GM18907 (cell line): ENCODE measurements around the gene CHEK1.
A peak's percentile ranks its signal among the peaks of the same experiment; 100 is the strongest.
"Not testable (repeated sequence)": the region's sequence is repeated elsewhere in the genome, so short reads cannot be mapped to it uniquely, and the experiment has no call there.

Source experiments
- ATAC-seq: cut with Tn5 transposase; IDR thresholded peaks from one replicate; pipeline ENCODE4 v1.9.1; 2021; ENCODE audit warnings: mild to moderate bottlenecking, moderate library complexity; ENCODE audit not compliant: unreplicated experiment

Gene CHEK1

DNA sequence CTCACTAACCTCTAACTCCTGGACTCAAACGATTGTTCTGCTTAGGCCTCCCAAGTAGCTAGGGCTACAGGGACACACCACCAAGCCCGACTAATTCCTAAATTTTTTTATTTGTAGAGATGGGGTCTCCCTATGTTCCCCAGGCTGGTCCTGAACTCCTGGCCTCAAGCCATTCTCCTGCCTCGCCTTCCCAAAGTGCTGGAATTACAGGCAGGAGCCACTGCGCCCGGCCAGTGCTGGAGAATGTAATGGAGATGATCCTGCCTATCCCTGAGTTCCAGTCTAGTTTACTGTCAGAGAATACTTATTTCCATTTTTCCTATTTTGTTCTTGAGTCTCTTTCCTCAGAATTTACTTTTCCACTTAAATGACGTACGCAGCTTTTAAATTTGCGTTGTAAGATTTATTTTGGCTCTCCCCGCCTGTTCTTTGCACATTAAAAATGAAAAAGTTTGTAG, at the start of gene CHEK1:
CHEK1 (plus strand) TSS at position 408 of the 458 bp plus-strand sequence. CDS start 1,606 bp downstream, outside the sequence.
- ATAC-seq = no peak

GRCh38 chr11:125577181-125577580, 47.8 kb upstream of the CHEK1 start:
- not testable (repeated sequence) for ATAC-seq

- ATAC-seq = no peak
Observed at GRCh38 chr11:125578783-125579182, 46.2 kb upstream of the CHEK1 start.

GRCh38 chr11:125579811-125580210, 45.2 kb upstream of the CHEK1 start:
- ATAC-seq = no peak

- no peak for ATAC-seq
Observed at GRCh38 chr11:125583496-125583895, 41.5 kb upstream of the CHEK1 start.

DNA sequence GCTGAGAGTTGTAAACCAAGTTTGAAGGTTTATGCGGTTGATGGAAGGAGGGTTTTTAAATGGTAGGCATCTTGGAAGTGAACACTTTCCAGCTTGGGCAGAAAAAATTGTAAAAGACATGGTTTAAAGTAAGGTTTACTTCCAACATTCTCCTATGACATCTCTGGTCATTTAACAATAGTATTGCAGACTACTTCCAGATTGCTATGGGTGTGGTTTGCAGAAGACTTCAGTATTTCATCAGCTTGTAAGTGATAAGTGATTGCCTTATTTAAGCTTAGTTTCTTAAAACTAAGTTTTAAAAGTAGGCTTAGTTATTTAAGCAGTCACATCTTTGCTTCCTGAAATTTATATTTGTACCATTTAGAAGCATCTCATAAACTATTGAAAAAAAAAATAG, 39.5 kb upstream of the CHEK1 start:
- ATAC-seq = no peak

- ATAC-seq = no peak
Observed at GRCh38 chr11:125586623-125587022, 38.3 kb upstream of the CHEK1 start.

DNA sequence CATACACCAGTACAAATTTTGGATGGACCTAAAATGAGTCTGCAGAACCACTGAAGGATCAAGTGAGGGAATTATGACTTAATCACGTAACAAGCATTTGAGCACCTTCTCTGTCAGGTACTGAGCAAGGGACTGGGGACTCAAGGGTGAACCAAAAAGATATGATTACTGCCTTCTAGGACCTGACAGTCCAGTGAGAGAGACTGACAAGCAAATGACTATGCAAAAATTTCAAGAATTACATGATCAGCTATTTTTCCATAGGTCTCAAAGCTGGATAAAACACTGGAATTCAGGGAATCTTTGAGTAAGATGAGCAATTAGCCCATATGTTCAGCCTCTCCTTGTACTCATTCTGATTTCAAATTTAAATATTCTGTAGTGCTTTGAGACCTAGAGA, 37.5 kb upstream of the CHEK1 start:
- no peak for ATAC-seq

DNA sequence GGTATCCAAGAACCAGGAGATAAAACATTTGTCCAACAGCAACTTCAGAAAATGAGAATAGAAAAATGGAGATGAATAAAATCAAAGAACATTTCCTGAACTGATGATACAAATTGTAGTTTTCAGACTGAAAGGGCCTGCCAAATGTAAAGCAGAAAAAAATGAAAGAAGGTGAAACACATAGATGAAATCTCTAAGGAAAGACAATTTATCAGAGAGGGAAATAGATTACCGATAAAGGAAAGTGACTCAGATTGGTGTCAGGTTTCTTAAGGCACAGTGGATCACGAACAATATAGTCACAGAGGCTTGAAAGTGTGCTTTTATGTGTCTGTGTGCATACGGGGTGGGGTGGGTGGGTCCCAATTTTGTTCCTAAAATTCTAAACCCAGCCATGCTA, 36.5 kb upstream of the CHEK1 start:
- no peak for ATAC-seq

- ATAC-seq = peak; percentile 27
Observed at GRCh38 chr11:125591649-125592304, 33.2 kb upstream of the CHEK1 start.

DNA sequence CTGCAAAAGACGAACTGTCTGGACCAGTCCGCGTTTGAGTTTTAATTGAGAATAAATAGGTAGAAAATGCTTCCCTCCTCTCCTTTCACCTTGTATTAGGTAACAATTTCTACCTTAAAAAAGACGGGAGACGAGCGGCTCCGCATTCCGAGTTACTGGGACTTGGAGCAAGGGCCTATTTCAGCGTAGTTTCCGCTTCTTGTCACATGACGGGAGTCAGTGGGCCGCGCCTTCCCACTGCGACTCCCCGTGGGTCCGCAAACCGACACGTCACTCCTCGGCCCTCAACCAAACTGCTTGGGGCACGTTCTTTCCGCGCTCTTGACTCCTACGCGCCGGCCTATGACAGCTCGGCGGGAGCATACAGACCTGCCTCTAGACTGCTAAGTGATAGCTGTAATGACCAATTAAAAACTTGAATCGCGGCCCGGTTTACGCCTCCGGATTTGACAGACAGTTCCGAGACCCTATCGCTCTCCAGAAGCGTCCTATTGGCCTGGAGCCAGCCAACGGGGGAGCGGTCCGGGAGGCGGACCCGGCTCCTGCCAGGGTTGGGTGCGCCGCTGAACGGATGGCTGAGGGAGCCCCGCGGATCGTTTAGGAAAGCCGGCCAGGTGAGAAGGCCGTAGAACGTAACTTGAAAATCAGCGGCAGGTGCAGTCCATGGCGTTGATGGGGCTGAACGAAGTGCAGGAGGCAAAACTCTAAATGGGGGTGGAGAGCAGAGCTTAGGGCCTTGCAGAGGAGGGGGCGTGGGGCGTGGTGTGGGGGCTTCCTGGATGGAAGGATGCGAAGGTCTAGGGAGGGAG, 32.5 kb upstream of the CHEK1 start, which contains the start of gene STT3A:
STT3A (plus strand) TSS at position 548 of the 809 bp plus-strand sequence. CDS start 3,064 bp downstream, outside the sequence.
- peak; percentile 98 for ATAC-seq

DNA sequence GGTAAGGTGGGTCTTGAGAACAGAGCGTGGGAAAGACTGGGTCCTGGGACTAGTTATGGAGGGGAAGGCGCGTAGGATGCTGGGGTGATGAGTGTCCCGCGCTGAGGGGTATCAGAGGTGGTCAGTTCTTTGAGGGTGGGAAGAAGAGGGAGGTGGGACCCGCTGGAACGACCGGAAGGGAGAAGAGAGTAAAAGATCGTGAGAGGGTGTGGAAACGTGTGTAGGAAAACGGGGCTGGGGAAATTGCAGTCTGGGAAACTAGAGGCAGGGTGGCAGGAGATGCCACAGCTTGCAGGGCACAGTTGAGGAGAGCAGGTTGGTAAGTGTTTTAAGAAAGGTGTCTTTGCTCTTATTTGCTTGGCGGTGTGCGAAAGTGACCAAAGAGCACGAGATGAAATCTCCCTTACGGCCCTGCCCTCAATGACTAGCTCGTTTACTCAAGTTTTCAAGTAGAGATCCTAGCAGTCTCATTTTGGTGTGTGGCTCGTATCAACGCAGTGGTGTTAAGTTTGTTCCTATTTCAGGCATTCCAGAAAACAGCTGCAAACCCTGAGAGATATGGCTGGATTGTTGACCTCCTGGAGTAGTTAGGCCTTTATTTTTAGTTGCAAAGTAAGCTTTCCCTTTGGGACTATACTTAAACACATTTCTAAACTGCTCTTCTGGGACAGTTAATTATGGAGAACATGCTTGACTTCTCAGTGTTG, 31.7 kb upstream of the CHEK1 start:
- ATAC-seq = peak; percentile 0

GRCh38 chr11:125594958-125595357, 30.0 kb upstream of the CHEK1 start:
- ATAC-seq = no peak

DNA sequence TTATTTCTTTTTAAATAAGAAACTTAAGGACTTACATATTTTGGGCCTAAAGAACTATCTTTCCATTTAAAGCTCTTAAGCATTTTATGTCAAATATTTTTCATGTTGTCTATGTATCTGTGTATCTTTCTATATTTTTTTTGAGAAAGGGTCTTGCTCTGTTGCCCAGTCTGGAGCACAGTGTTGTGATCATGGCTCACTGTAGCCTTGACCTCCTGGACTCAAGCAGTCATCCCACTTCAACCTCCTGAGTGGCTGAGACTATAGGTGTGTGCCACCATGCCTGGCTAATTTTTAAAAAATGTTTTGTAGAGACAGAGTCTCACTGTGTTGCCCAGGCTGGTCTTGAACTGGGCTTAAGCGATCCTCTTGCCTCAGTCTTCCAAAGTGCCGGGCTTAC, 24.3 kb upstream of the CHEK1 start:
- ATAC-seq = no peak

GRCh38 chr11:125603207-125603606, 21.8 kb upstream of the CHEK1 start:
- ATAC-seq = no peak

DNA sequence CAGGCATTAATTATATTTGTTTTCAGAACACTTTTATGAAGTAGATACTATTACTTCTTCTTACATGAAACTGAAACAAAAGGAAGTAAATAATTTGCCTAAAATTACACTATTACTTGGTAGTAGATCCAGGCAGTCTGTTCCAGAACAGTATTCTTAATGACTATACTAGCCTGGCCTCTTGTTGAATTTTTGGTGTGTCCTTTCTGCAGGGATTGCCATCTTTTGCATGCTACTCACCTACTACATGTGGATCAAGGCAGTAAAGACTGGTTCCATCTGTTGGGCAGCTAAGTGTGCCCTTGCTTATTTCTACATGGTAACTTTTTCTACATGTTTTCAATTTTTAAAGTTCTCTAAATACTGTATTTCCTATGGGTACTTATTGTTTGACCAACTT, 19.5 kb upstream of the CHEK1 start:
- no peak for ATAC-seq

GRCh38 chr11:125609545-125609944, 15.4 kb upstream of the CHEK1 start:
- ATAC-seq = no peak

- no peak for ATAC-seq
Observed at GRCh38 chr11:125618383-125618782, 6.6 kb upstream of the CHEK1 start.

GRCh38 chr11:125621995-125622394, 3.0 kb upstream of the CHEK1 start:
- no peak for ATAC-seq

GRCh38 chr11:125623064-125623463, 1.9 kb upstream of the CHEK1 start:
- ATAC-seq = no peak

GRCh38 chr11:125625225-125625629, 264 bp downstream of the CHEK1 start:
- no peak for ATAC-seq
